Upper lobe of left lung (tissue), 6 donors: ENCODE measurements around the gene CNPY4. TPM values are rescaled to one million over a fixed set of nuclear protein-coding genes. Genes with fewer than 3 reads are reported as not detected.
A peak's percentile ranks its signal among the peaks of the same experiment; 100 is the strongest.

Source experiments
- ATAC-seq, 2 donors: fragments of 200-7000 bp; cut with Tn5 transposase; one replicate each; pipeline ENCODE4 v1.9.1; 2022; ENCODE audit warnings: mild to moderate bottlenecking in 2 of 2, moderate library complexity in 2 of 2; ENCODE audit not compliant: low FRiP score in 2 of 2
- DNase-seq, 2 donors: peaks; one replicate each; pipeline ENCODE4 v3.0.0-alpha.2; 2019 to 2020
- H3K27ac ChIP-seq, 4 donors: fragments of 200-600 bp; sonication (generic); one replicate each; pipeline ENCODE4 v1.5.1; 2016 to 2019
- H3K27me3 ChIP-seq, 4 donors: fragments of 200-600 bp; sonication (generic); one replicate each; pipeline ENCODE4 v1.5.1; 2017 to 2019
- H3K36me3 ChIP-seq, 4 donors: fragments of 200-600 bp; sonication (generic); one replicate each; pipeline ENCODE4 v1.5.1; 2016 to 2019
- H3K4me1 ChIP-seq, 4 donors: fragments of 200-600 bp; sonication (generic); one replicate each; pipeline ENCODE4 v1.5.1; 2018 to 2019
- H3K4me3 ChIP-seq, 4 donors: fragments of 200-600 bp; sonication (generic); one replicate each; pipeline ENCODE4 v1.5.1; 2017 to 2019; ENCODE audit warnings: mild to moderate bottlenecking in 2 of 4, moderate library complexity in 1 of 4
- H3K9me3 ChIP-seq, 4 donors: fragments of 200-600 bp; sonication (generic); one replicate each; pipeline ENCODE4 v1.5.1; 2018 to 2019
- EP300 ChIP-seq, 4 donors: sonication (generic); formaldehyde crosslinking; IDR thresholded peaks; one replicate each; pipeline ENCODE4 v1.5.1; 2017; ENCODE audit warnings: antibody characterized with exemption in 4 of 4, control low read depth in 2 of 4
- POLR2A ChIP-seq, 4 donors: fragments of 450-650 bp; IDR thresholded peaks; one replicate each; pipeline ENCODE4 v1.5.1; 2016 to 2017; ENCODE audit warnings: antibody characterized with exemption in 4 of 4, mild to moderate bottlenecking in 2 of 4
- POLR2AphosphoS5 ChIP-seq, 2 donors: sonication (generic); formaldehyde crosslinking; IDR thresholded peaks; one replicate each; pipeline ENCODE4 v1.5.1; 2017; ENCODE audit warnings: antibody characterized with exemption in 2 of 2
- WGBS, 2 donors: methylation state at CpG; one replicate each; pipeline ENCODE4 v1.1.5; 2017 to 2018; 5-methylcytosine and 5-hydroxymethylcytosine counted together
- total RNA-seq, 6 donors: library from RNA; depleted of rRNA in 4 of 6; stranded (reverse); fragments of >200 nt in 4 of 6; gene quantifications; one replicate each; pipeline versions ENCODE4 v1.1.0 to v1.2.1, GENCODE V29; 2016 to 2021
- TF ChIP-seq, protein P1 (sequence below), 6 experiments: fragments of 450-650 bp in 4 of 6; fragments of 200-600 bp in 2 of 6; sonication (generic) in 2 of 6; IDR thresholded peaks; one replicate each; pipeline ENCODE4 v1.5.1; 2016 to 2019; ENCODE audit warnings: antibody characterized with exemption in 6 of 6
- donor health status: DM: no; HTN: no; CAD: no; lungs with moderate emphysema.
- donor health status: DM: no; HTN: yes; CAD: no; lungs with severe emphysema.

CNPY4 gene
- total RNA-seq, 6 donors from 2014 or later: 2.9 to 14.6 (median 6.5) TPM

DNA sequence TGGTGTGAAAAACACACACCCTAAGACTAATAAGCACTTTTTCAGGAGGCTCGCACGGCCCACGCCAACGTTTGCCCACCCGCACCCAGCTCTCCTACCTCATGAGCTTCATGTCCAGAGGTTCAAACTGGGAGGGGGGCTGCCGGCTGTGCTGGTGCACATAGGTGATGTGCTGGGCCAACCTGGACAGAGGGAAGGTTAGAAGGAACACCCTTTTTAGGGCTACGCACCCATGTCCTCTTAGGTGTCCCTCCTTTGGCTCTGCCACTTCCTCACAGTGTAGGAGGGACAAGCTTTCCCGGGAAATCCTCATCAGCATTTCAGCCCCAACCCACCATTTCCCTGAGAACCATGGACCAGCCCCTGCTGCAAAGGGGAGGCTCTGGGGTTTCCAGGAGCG, 24.1 kb upstream of the CNPY4 start:
- DNase-seq: no peak
- H3K4me1 ChIP-seq: peaks cover 11 to 19% (median 13%) of the 10 kb centered on the region in 4 donors
- no peak for ATAC-seq
- TF ChIP-seq, protein P1, sequence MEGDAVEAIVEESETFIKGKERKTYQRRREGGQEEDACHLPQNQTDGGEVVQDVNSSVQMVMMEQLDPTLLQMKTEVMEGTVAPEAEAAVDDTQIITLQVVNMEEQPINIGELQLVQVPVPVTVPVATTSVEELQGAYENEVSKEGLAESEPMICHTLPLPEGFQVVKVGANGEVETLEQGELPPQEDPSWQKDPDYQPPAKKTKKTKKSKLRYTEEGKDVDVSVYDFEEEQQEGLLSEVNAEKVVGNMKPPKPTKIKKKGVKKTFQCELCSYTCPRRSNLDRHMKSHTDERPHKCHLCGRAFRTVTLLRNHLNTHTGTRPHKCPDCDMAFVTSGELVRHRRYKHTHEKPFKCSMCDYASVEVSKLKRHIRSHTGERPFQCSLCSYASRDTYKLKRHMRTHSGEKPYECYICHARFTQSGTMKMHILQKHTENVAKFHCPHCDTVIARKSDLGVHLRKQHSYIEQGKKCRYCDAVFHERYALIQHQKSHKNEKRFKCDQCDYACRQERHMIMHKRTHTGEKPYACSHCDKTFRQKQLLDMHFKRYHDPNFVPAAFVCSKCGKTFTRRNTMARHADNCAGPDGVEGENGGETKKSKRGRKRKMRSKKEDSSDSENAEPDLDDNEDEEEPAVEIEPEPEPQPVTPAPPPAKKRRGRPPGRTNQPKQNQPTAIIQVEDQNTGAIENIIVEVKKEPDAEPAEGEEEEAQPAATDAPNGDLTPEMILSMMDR (IDR thresholded peaks at IDR 0.05): no peak
- no peak for TF ChIP-seq POLR2A (IDR thresholded peaks at IDR 0.05)
- TF ChIP-seq EP300 (IDR thresholded peaks at IDR 0.05): no peak
- no peak for TF ChIP-seq POLR2AphosphoS5 (IDR thresholded peaks at IDR 0.05)
- no peak overlapping the region for H3K27ac ChIP-seq
- H3K36me3 ChIP-seq: peaks cover 62 to 92% (median 87%) of the 10 kb centered on the region in 4 donors
- H3K27me3 ChIP-seq: no peaks in the 10 kb centered on the region
- 80 to 88% methylated on average over 8 to 9 of the region's 9 CpGs for WGBS, 2 donors
- H3K4me3 ChIP-seq: no peak overlapping the region
- no peaks in the 10 kb centered on the region for H3K9me3 ChIP-seq

DNA sequence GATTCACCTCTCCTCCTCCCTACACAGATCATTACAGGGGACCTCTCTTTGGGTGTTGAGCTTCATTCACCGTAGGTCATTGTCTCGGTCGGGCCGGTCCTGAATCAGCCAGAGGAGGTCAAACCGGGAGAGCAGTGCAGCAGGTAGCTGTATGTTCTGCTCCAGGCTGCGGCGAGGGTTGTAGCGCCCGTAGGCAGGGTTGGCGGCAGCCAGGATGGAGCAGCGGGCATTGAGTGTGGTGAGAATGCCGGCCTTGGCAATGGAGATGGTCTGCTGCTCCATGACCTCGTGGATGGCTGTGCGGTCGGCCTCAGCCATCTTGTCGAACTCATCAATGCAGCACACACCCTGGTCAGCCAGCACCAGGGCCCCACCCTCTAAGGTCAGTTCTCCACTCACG, 23.7 kb upstream of the CNPY4 start:
- no peak overlapping the region for H3K4me3 ChIP-seq
- 92 to 96% methylated on average over 11 to 17 of the region's 17 CpGs for WGBS, 2 donors
- H3K27ac ChIP-seq: no peak overlapping the region
- peaks cover 11 to 19% (median 13%) of the 10 kb centered on the region in 4 donors for H3K4me1 ChIP-seq
- no peaks in the 10 kb centered on the region for H3K9me3 ChIP-seq
- no peak for TF ChIP-seq EP300 (IDR thresholded peaks at IDR 0.05)
- ATAC-seq (no peak), DNase-seq (no peak)
- H3K36me3 ChIP-seq: peaks cover 60 to 89% (median 85%) of the 10 kb centered on the region in 4 donors
- H3K27me3 ChIP-seq: no peaks in the 10 kb centered on the region

DNA sequence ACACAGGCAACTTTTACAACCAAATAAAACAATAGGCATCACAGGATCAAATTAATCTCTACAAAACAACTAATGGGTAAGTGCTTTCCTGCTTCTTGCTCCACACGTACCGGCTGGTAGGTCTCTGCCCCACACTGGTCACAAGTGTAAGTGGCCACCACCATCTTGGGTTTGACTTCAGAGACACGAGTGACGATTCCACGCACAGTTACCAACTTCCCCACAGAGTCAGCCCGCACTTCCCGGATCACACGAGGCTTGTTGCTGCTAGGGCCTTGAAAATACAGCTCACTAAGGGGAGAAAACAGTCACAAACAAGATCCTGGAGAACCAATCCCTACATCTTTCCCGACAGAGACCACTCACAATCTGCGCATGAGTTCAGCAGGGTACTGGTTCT, 20.5 kb upstream of the CNPY4 start:
- 88% methylated on average over 10 of the region's 10 CpGs for WGBS, 2 donors
- Histone ChIP-seq H3K4me1 (peaks cover 19 to 30% (median 21%) of the 10 kb centered on the region in 4 donors), H3K9me3 (no peaks in the 10 kb centered on the region), H3K27ac (peak overlapping the region in 1 of 4 donors; percentile 93), H3K4me3 (no peak overlapping the region), H3K36me3 (peaks cover 36 to 66% (median 57%) of the 10 kb centered on the region in 4 donors), H3K27me3 (no peaks in the 10 kb centered on the region)
- no peak for DNase-seq
- ATAC-seq: no peak
- TF ChIP-seq POLR2AphosphoS5 (IDR thresholded peaks at IDR 0.05) (no peak), POLR2A (IDR thresholded peaks at IDR 0.05) (no peak), EP300 (IDR thresholded peaks at IDR 0.05) (no peak)
- TF ChIP-seq, protein P1 (IDR thresholded peaks at IDR 0.05): no peak

DNA sequence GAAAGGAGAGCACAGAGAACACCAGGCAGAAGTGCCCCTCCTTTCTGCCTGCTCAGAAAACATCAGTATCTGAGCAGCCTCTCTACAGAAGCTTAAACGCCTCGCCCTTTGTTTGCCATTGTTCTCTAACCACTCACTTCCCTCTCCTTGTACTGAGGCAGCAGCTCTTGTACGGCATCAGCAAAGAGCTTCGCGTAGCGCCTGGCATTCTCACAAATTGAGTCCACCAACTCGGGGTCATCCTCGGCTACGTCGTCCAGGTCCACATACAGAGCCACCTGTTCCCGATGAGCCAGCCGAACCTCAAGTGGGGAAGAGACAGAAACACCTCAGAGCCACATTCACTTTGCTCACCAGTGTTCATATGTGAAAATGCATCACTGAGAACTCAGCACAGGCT, 20.0 kb upstream of the CNPY4 start:
- peak overlapping the region; percentile 93 to 99 (median 95) for H3K27ac ChIP-seq
- H3K9me3 ChIP-seq: no peaks in the 10 kb centered on the region
- H3K27me3 ChIP-seq: no peaks in the 10 kb centered on the region
- H3K4me1 ChIP-seq: peaks cover 19 to 30% (median 21%) of the 10 kb centered on the region in 4 donors
- TF ChIP-seq POLR2A (IDR thresholded peaks at IDR 0.05) (no peak), POLR2AphosphoS5 (IDR thresholded peaks at IDR 0.05) (no peak), EP300 (IDR thresholded peaks at IDR 0.05) (no peak)
- TF ChIP-seq, protein P1 (IDR thresholded peaks at IDR 0.05): no peak
- DNase-seq (no peak), ATAC-seq (no peak)
- peaks cover 35 to 66% (median 55%) of the 10 kb centered on the region in 4 donors for H3K36me3 ChIP-seq
- peak overlapping the region in 3 of 4 donors; percentile 75 to 96 (median 77) for H3K4me3 ChIP-seq
- whole genome bisulfite sequencing, 2 donors: 54 to 62% methylated on average over 12 of the region's 12 CpGs

DNA sequence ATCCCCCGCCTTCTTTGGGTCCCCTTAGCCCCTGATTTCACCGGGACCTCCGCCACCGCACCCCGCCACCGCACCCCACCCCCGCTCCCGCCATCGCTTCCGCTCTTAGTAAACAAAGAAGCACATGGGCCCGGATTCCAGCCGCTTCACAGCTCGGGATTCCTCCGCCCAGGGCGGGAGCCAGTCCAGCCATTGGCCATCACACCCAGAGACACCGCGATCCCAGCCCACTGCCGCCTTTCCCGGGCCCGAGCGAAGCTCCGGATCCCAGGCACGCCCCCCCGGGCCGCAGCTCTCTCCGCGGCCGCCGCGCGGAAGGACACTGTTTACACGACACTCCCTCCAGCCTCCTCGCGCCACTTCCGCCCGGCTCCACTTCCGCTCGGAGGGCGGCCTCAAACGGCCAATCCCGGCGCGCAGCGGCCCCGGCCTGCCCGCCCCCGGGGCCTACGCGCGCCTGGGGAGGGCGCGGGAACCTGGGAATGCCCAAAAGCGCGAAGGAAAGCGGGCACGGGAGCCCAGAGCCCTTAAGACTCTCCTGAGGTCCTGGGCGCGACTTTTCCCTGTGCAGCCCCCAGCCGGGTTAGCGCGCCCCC, 18.9 kb upstream of the CNPY4 start:
- Histone ChIP-seq H3K27ac (peak overlapping the region; percentile 93 to 99 (median 95)), H3K4me1 (peaks cover 19 to 30% (median 21%) of the 10 kb centered on the region in 4 donors), H3K4me3 (peak overlapping the region; percentile 75 to 100 (median 86)), H3K36me3 (peaks cover 29 to 66% (median 54%) of the 10 kb centered on the region in 4 donors), H3K27me3 (no peaks in the 10 kb centered on the region), H3K9me3 (no peaks in the 10 kb centered on the region)
- DNase-seq (peak; percentile 92 to 97), ATAC-seq (peak; percentile 95 to 96)
- 0 to 1% methylated on average over 21 to 49 of the region's 61 CpGs for WGBS, 2 donors
- TF ChIP-seq, protein P1 (IDR thresholded peaks at IDR 0.05): peak in 3 of 6 experiments; percentile 25 to 33 (median 27)
- peak in 2 of 4 donors; percentile 57 to 61 for TF ChIP-seq POLR2A (IDR thresholded peaks at IDR 0.05)
- TF ChIP-seq EP300 (IDR thresholded peaks at IDR 0.05): peak in 1 of 4 donors; percentile 55
- TF ChIP-seq POLR2AphosphoS5 (IDR thresholded peaks at IDR 0.05): peak; percentile 88
